HG02885 (cell line): Measurements from ENCODE around the gene STAC2.

Source experiments
- ATAC-seq: cut with Tn5 transposase; IDR thresholded peaks from one replicate; pipeline ENCODE4 v1.9.1; 2021; ENCODE audit warnings: mild to moderate bottlenecking; ENCODE audit not compliant: unreplicated experiment, poor library complexity

STAC2 gene

GRCh38 chr17:39166437-39167335, 59.1 kb downstream of the STAC2 start:
- ATAC-seq: no peak

GRCh38 chr17:39165841-39166349, 59.9 kb downstream of the STAC2 start, which contains the start of gene ARL5C:
Gene ARL5C (minus strand): TSS chr17:39166161. CDS start chr17:39165760, 401 bp downstream.
- ATAC-seq: no peak

- no peak for ATAC-seq
Measured at GRCh38 chr17:39165178-39165840, 60.4 kb downstream of the STAC2 start.

GRCh38 chr17:39164675-39165143, 61.0 kb downstream of the STAC2 start:
- peak; percentile 65 for ATAC-seq

GRCh38 chr17:39161962-39162361, 63.8 kb downstream of the STAC2 start:
- no peak for ATAC-seq
